Measurements from ENCODE around the gene MRPS7. TPM values are rescaled to one million over a fixed set of nuclear protein-coding genes. Genes with fewer than 3 reads are reported as not detected.

MRPS7 gene
- total RNA-seq, 2 donors from 2014 or later, result 81.0 to 82.5 TPM

- H3K4me1 Mint-ChIP-seq, result peaks cover 11% of the 10 kb centered on the region
- H3K27ac ChIP-seq (ENCODE audit: low read depth, low read length), result no peak overlapping the region
- peaks cover 40% of the 10 kb centered on the region for H3K36me3 ChIP-seq (ENCODE audit: control insufficient read depth, insufficient read depth, low read length)
- peaks cover 9% of the 10 kb centered on the region for H3K4me1 ChIP-seq (ENCODE audit: control insufficient read depth, insufficient read depth, low read length)
- H3K4me3 Mint-ChIP-seq, result no peak overlapping the region
- WGBS, 2 experiments (ENCODE audit: insufficient coverage in 1 of 2, insufficient read length in 1 of 2), result 63 to 76% methylated on average over 6 to 14 of the region's 14 CpGs
- H3K27ac Mint-ChIP-seq, result peak overlapping the region; percentile 69
- peak; percentile 94 for DNase-seq
- peak; percentile 76 for TF ChIP-seq CTCF (conservative IDR thresholded peaks at IDR 0.05)
- H3K27me3 ChIP-seq (ENCODE audit: control insufficient read depth, insufficient read depth, low read length, poor library complexity, severe bottlenecking), result no peaks in the 10 kb centered on the region
- H3K4me3 ChIP-seq (ENCODE audit: low read length), result no peak overlapping the region
- H3K9ac ChIP-seq (ENCODE audit: extremely low read depth, low read length, poor library complexity, severe bottlenecking), result no peak overlapping the region
- H3K36me3 Mint-ChIP-seq (ENCODE audit: low read depth), result peaks cover 33% of the 10 kb centered on the region
- H3K9me3 ChIP-seq (ENCODE audit: control insufficient read depth, low read length), result no peaks in the 10 kb centered on the region
- no peaks in the 10 kb centered on the region for H3K27me3 Mint-ChIP-seq (ENCODE audit: insufficient read depth)
- H3K9me3 Mint-ChIP-seq, result no peaks in the 10 kb centered on the region
Measured at GRCh38 chr17:75267411-75268232, 5.9 kb downstream of the MRPS7 start.

- DNase-seq, result no peak
- H3K4me1 ChIP-seq (ENCODE audit: control insufficient read depth, insufficient read depth, low read length), result peaks cover 9% of the 10 kb centered on the region
- WGBS, 2 experiments (ENCODE audit: insufficient coverage in 1 of 2, insufficient read length in 1 of 2), result 44 to 57% methylated on average over 4 to 6 of the region's 6 CpGs
- Mint-ChIP-seq H3K9me3 (no peaks in the 10 kb centered on the region), H3K36me3 (ENCODE audit: low read depth) (peaks cover 18% of the 10 kb centered on the region), H3K27ac (peak overlapping the region; percentile 60), H3K4me1 (peaks cover 10% of the 10 kb centered on the region), H3K4me3 (peak overlapping the region; percentile 71), H3K27me3 (ENCODE audit: insufficient read depth) (no peaks in the 10 kb centered on the region)
- TF ChIP-seq CTCF (conservative IDR thresholded peaks at IDR 0.05), result no peak
- peaks cover 22% of the 10 kb centered on the region for H3K36me3 ChIP-seq (ENCODE audit: control insufficient read depth, insufficient read depth, low read length)
- peak overlapping the region; percentile 66 for H3K9ac ChIP-seq (ENCODE audit: extremely low read depth, low read length, poor library complexity, severe bottlenecking)
- no peaks in the 10 kb centered on the region for H3K9me3 ChIP-seq (ENCODE audit: control insufficient read depth, low read length)
- no peaks in the 10 kb centered on the region for H3K27me3 ChIP-seq (ENCODE audit: control insufficient read depth, insufficient read depth, low read length, poor library complexity, severe bottlenecking)
- H3K27ac ChIP-seq (ENCODE audit: low read depth, low read length), result no peak overlapping the region
- H3K4me3 ChIP-seq (ENCODE audit: low read length), result peak overlapping the region; percentile 87
Measured at GRCh38 chr17:75269844-75270217, 8.2 kb downstream of the MRPS7 start.

- Histone ChIP-seq H3K27me3 (ENCODE audit: control insufficient read depth, insufficient read depth, low read length, poor library complexity, severe bottlenecking) (no peaks in the 10 kb centered on the region), H3K4me3 (ENCODE audit: low read length) (peak overlapping the region; percentile 87), H3K36me3 (ENCODE audit: control insufficient read depth, insufficient read depth, low read length) (peaks cover 16% of the 10 kb centered on the region), H3K9me3 (ENCODE audit: control insufficient read depth, low read length) (no peaks in the 10 kb centered on the region), H3K9ac (ENCODE audit: extremely low read depth, low read length, poor library complexity, severe bottlenecking) (peak overlapping the region; percentile 66), H3K4me1 (ENCODE audit: control insufficient read depth, insufficient read depth, low read length) (peaks cover 9% of the 10 kb centered on the region), H3K27ac (ENCODE audit: low read depth, low read length) (peak overlapping the region; percentile 8)
- TF ChIP-seq CTCF (conservative IDR thresholded peaks at IDR 0.05), result peak; percentile 39
- 3 to 6% methylated on average over 24 to 47 of the region's 47 CpGs for WGBS, 2 experiments (ENCODE audit: insufficient coverage in 1 of 2, insufficient read length in 1 of 2)
- H3K4me3 Mint-ChIP-seq, result peak overlapping the region; percentile 71
- H3K4me1 Mint-ChIP-seq, result peaks cover 10% of the 10 kb centered on the region
- H3K27ac Mint-ChIP-seq, result peak overlapping the region; percentile 84
- peaks cover 15% of the 10 kb centered on the region for H3K36me3 Mint-ChIP-seq (ENCODE audit: low read depth)
- no peaks in the 10 kb centered on the region for H3K9me3 Mint-ChIP-seq
- peak; percentile 90 for DNase-seq
- H3K27me3 Mint-ChIP-seq (ENCODE audit: insufficient read depth), result no peaks in the 10 kb centered on the region
Measured at GRCh38 chr17:75270218-75270965, 8.7 kb downstream of the MRPS7 start.

Data from endodermal cell (in vitro differentiated cells).